IMR-90 (cell line): ENCODE measurements around the gene CABP7. TPM values are rescaled to one million over a fixed set of nuclear protein-coding genes. Genes with fewer than 3 reads are reported as not detected.

ENCODE experiments used
- ATAC-seq: fragments of 200-7000 bp; cut with Tn5 transposase; 2 replicates; pipeline ENCODE4 v1.9.1; 2020; ENCODE audit warnings: low read depth, mild to moderate bottlenecking, moderate library complexity
- BruUV-seq: library from RNA; stranded (reverse); fragments of 400-500 nt; replicated peaks from 2 replicates; lab custom pipeline; 2021; lab: Mats Ljungman, UMichigan
- CTCF ChIA-PET: fragments of 300-600 bp; formaldehyde crosslinking; extraction: SDS; loops from one replicate; lab custom pipeline; 2021; ENCODE audit warnings: antibody characterized with exemption; lab: Yijun Ruan, JAX
- POLR2A ChIA-PET: fragments of 300-600 bp; sonication (Branson Sonifier 250); formaldehyde crosslinking; loops from one replicate; lab custom pipeline; 2022; ENCODE audit warnings: antibody characterized with exemption; ENCODE audit not compliant: unreplicated experiment; lab: Charles Lee
- DNase-seq: peaks from one replicate; pipeline ENCODE4 v3.0.0; 2013
- H2AFZ ChIP-seq: replicated peaks from 2 replicates; pipeline ENCODE3; 2013; ENCODE audit warnings: low read length, mild to moderate bottlenecking; ENCODE audit not compliant: poor library complexity
- H2AK5ac ChIP-seq: 2 replicates; pipeline ENCODE4 v1.6.1; 2013; ENCODE audit warnings: low read depth, low read length, inconsistent platforms
- H2AK9ac ChIP-seq: replicated peaks from 2 replicates; pipeline ENCODE3; 2013; ENCODE audit warnings: mild to moderate bottlenecking, low read depth, low read length, moderate library complexity; ENCODE audit not compliant: poor library complexity
- H2BK120ac ChIP-seq: 2 replicates; pipeline ENCODE4 v1.6.1; 2013; ENCODE audit warnings: low read depth, low read length, inconsistent platforms
- H2BK15ac ChIP-seq: 3 replicates; pipeline ENCODE4 v1.6.1; 2013; ENCODE audit warnings: low read depth, low read length, inconsistent platforms
- H2BK20ac ChIP-seq: 2 replicates; pipeline ENCODE4 v1.6.1; 2013; ENCODE audit warnings: low read depth, mild to moderate bottlenecking, inconsistent platforms, low read length, moderate library complexity
- H2BK5ac ChIP-seq: 2 replicates; pipeline ENCODE4 v1.6.1; 2013; ENCODE audit warnings: mild to moderate bottlenecking, low read depth, low read length, inconsistent platforms; ENCODE audit not compliant: poor library complexity, severe bottlenecking
- H3K14ac ChIP-seq: replicated peaks from 2 replicates; pipeline ENCODE4 v1.6.1; 2013; ENCODE audit warnings: low read depth, low read length, inconsistent platforms
- H3K18ac ChIP-seq: 2 replicates; pipeline ENCODE4 v1.6.1; 2013; ENCODE audit warnings: low read depth, low read length, control low read depth
- H3K23ac ChIP-seq: 2 replicates; pipeline ENCODE4 v1.6.1; 2013; ENCODE audit warnings: low read depth, low read length, inconsistent platforms
- H3K27ac ChIP-seq: 2 replicates; pipeline ENCODE4 v1.5.1; 2013; ENCODE audit warnings: mild to moderate bottlenecking, control low read depth, low read length; ENCODE audit not compliant: insufficient read depth
- H3K27me3 ChIP-seq: 2 replicates; pipeline ENCODE4 v1.6.1; 2013; ENCODE audit warnings: low read length; ENCODE audit not compliant: control insufficient read depth, insufficient read depth
- H3K36me3 ChIP-seq: 2 replicates; pipeline ENCODE4 v1.6.1; 2013; ENCODE audit warnings: low read length, mixed read lengths; ENCODE audit not compliant: control insufficient read depth, insufficient read depth
- H3K4ac ChIP-seq: 2 replicates; pipeline ENCODE4 v1.6.1; 2013; ENCODE audit warnings: low read depth, low read length, inconsistent platforms
- H3K4me1 ChIP-seq: 2 replicates; pipeline ENCODE4 v1.6.1; 2013; ENCODE audit warnings: low read length, mixed read lengths; ENCODE audit not compliant: control insufficient read depth, insufficient read depth
- H3K4me2 ChIP-seq: 2 replicates; pipeline ENCODE4 v1.6.1; 2013; ENCODE audit warnings: low read depth, mild to moderate bottlenecking, control low read depth, low read length, moderate library complexity
- H3K4me3 ChIP-seq: 2 replicates; pipeline ENCODE4 v1.5.1; 2013; ENCODE audit warnings: low read depth, mild to moderate bottlenecking, control low read depth, low read length, moderate library complexity; ENCODE audit not compliant: insufficient read depth
- H3K56ac ChIP-seq: 2 replicates; pipeline ENCODE4 v1.6.1; 2013; ENCODE audit warnings: low read length, inconsistent platforms; ENCODE audit not compliant: insufficient read depth; ENCODE audit errors: extremely low read depth
- H3K79me1 ChIP-seq, 2 experiments: 2 replicates each; pipeline ENCODE4 v1.6.1; 2013; ENCODE audit warnings: low read length in 2 of 2, inconsistent platforms in 1 of 2, low read depth in 1 of 2
- H3K9ac ChIP-seq: 2 replicates; pipeline ENCODE4 v1.6.1; 2013; ENCODE audit warnings: low read depth, low read length, control low read depth
- H3K9me1 ChIP-seq: 2 replicates; pipeline ENCODE4 v1.6.1; 2013; ENCODE audit warnings: low read length, inconsistent platforms; ENCODE audit not compliant: insufficient read depth
- H3K9me3 ChIP-seq: 2 replicates; pipeline ENCODE4 v1.6.1; 2013; ENCODE audit warnings: low read length; ENCODE audit not compliant: control insufficient read depth, insufficient read depth
- H4K20me1 ChIP-seq: 2 replicates; pipeline ENCODE4 v1.6.1; 2013; ENCODE audit warnings: low read length, inconsistent platforms; ENCODE audit not compliant: insufficient read depth
- H4K5ac ChIP-seq: 2 replicates; pipeline ENCODE4 v1.6.1; 2013; ENCODE audit warnings: mild to moderate bottlenecking, low read depth, low read length, control low read depth
- H4K8ac ChIP-seq, 2 experiments: 2 replicates each; pipeline ENCODE4 v1.6.1; 2013; ENCODE audit warnings: low read depth in 2 of 2, low read length in 2 of 2, control low read depth in 1 of 2, inconsistent platforms in 1 of 2
- H4K91ac ChIP-seq: 2 replicates; pipeline ENCODE4 v1.6.1; 2013; ENCODE audit warnings: low read depth, low read length, inconsistent platforms; ENCODE audit not compliant: insufficient read depth
- BHLHE40 ChIP-seq: fragments of 150-350 bp; IDR thresholded peaks from 2 replicates; pipeline ENCODE4 v1.6.1; 2016; ENCODE audit warnings: mild to moderate bottlenecking, low read depth, low read length
- CEBPB ChIP-seq: IDR thresholded peaks from 2 replicates; pipeline ENCODE4 v1.6.1; 2012; ENCODE audit warnings: low read depth, low read length, improper control_type of control experiment
- CHD1 ChIP-seq: IDR thresholded peaks from 2 replicates; pipeline ENCODE4 v1.6.1; 2012; ENCODE audit warnings: low read depth, low read length, improper control_type of control experiment
- FOS ChIP-seq: fragments of 150-350 bp; IDR thresholded peaks from 2 replicates; pipeline ENCODE4 v1.6.1; 2016; ENCODE audit warnings: low read depth, low read length
- MAFK ChIP-seq: IDR thresholded peaks from 2 replicates; pipeline ENCODE4 v1.6.1; 2012; ENCODE audit warnings: low read depth, low read length, improper control_type of control experiment
- MAZ ChIP-seq: IDR thresholded peaks from 2 replicates; pipeline ENCODE4 v1.6.1; 2012; ENCODE audit warnings: low read depth, mild to moderate bottlenecking, low read length, improper control_type of control experiment, moderate library complexity, borderline replicate concordance
- MXI1 ChIP-seq: IDR thresholded peaks from 2 replicates; pipeline ENCODE4 v1.6.1; 2012; ENCODE audit warnings: low read depth, mild to moderate bottlenecking, low read length, moderate library complexity, borderline replicate concordance
- NFE2L2 ChIP-seq: fragments of 150-350 bp; IDR thresholded peaks from 2 replicates; pipeline ENCODE4 v1.6.1; 2016; ENCODE audit warnings: low read depth, mild to moderate bottlenecking, low read length
- POLR2A ChIP-seq: IDR thresholded peaks from 2 replicates; pipeline ENCODE4 v1.6.1; 2012; ENCODE audit warnings: mild to moderate bottlenecking, low read depth, low read length
- RAD21 ChIP-seq: IDR thresholded peaks from 2 replicates; pipeline ENCODE4 v1.6.1; 2012; ENCODE audit warnings: low read length, improper control_type of control experiment
- RCOR1 ChIP-seq: IDR thresholded peaks from 2 replicates; pipeline ENCODE4 v1.6.1; 2012; ENCODE audit warnings: mild to moderate bottlenecking, low read length, improper control_type of control experiment; ENCODE audit not compliant: insufficient replicate concordance
- RFX5 ChIP-seq: IDR thresholded peaks from 2 replicates; pipeline ENCODE4 v1.8.0; 2012; ENCODE audit warnings: low read depth, mild to moderate bottlenecking, low read length, moderate library complexity
- SMC3 ChIP-seq: fragments of 150-350 bp; IDR thresholded peaks from 2 replicates; pipeline ENCODE4 v1.6.1; 2016; ENCODE audit warnings: low read depth, mild to moderate bottlenecking, antibody characterized with exemption, low read length, moderate library complexity
- WGBS, 2 experiments: methylation state at CpG; one replicate each; pipeline versions ENCODE4 v1.1.5 to v1.1.7; 2013; ENCODE audit warnings: missing lambda C conversion rate in 2 of 2; ENCODE audit not compliant: insufficient read length in 1 of 2; ENCODE audit errors: extremely low coverage in 2 of 2; 5-methylcytosine and 5-hydroxymethylcytosine counted together
- dilution Hi-C: fragments of 300-500 bp; cut with HindIII; formaldehyde crosslinking; loops from one replicate; pipeline ENCODE4 v1.14.3; 2018; ENCODE audit warnings: low sequenced_read_pairs; ENCODE audit not compliant: unreplicated experiment
- in situ Hi-C: fragments of 300-500 bp; cut with MboI; formaldehyde crosslinking; loops from 3 replicates; pipeline ENCODE4 v1.14.3; 2019; ENCODE audit warnings: low sequenced_read_pairs, inconsistent platforms, mixed read lengths
- intact Hi-C: fragments of 100-400 bp; cut with micrococcal nuclease; formaldehyde crosslinking; loops from 2 replicates; pipeline ENCODE4 v1.10.0; 2022
- polyA plus RNA-seq, 3 experiments: library from polyadenylated mRNA; depleted of rRNA; stranded (reverse); fragments of >200 nt; gene quantifications; 2 replicates each; pipeline ENCODE4 v1.2.3, GENCODE V29; 2012; ENCODE audit warnings: low replicate concordance in 1 of 3
- total RNA-seq: library from RNA; depleted of rRNA; stranded (reverse); fragments of >200 nt; gene quantifications from 2 replicates; pipeline ENCODE4 v1.2.3, GENCODE V29; 2012
- TF ChIP-seq, protein P1 (sequence below): fragments of 150-350 bp; IDR thresholded peaks from 2 replicates; pipeline ENCODE4 v1.6.1; 2017; ENCODE audit warnings: mild to moderate bottlenecking, antibody characterized with exemption, low read length, low read depth
- TF ChIP-seq, protein P2 (sequence below): conservative IDR thresholded peaks from 2 replicates; pipeline ENCODE4 v1.5.1; 2012; ENCODE audit warnings: mild to moderate bottlenecking, low read depth, low read length, improper control_type of control experiment
- TF ChIP-seq, protein P3 (sequence below): fragments of 150-350 bp; IDR thresholded peaks from 2 replicates; pipeline ENCODE4 v1.6.1; 2016; ENCODE audit warnings: low read depth, mild to moderate bottlenecking, low read length, moderate library complexity, borderline replicate concordance

CABP7 gene
- total and polyA plus RNA-seq, 2 of the 4 experiments (the other 2 are of a cell fraction): under 0.01 to 0.03 TPM

DNA sequence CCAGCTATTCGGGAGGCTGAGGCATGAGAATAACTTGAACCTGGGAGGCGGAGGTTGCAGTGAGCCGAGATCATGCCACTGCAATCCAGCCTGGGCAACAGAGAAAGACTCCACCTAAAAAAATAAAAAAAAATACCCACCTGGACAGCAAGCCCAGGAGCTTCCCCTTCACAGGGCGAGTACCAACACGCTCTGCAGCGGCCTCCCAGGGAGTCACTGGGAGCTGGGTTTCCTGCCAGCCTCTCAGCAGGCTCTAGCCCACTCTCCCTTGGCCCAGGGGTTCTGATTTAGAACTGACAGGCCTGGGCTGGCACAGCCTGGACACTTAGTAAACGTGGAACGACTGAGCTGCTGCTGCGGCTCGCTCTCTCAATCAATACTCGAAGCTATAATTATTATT lies 2.0 kb upstream of the CABP7 start:
- intact Hi-C loops (no loop called here), dilution Hi-C loops (no loop called here), in situ Hi-C loops (no loop called here)
- Histone ChIP-seq H4K8ac (no peak overlapping the region), H3K18ac (no peak overlapping the region), H2AK9ac (no peak overlapping the region), H3K23ac (no peak overlapping the region), H3K9ac (no peak overlapping the region), H2AK5ac (no peak overlapping the region), H3K56ac (no peak overlapping the region), H3K79me1 (no peaks in the 10 kb centered on the region), H2BK120ac (no peak overlapping the region), H3K9me1 (no peaks in the 10 kb centered on the region), H4K20me1 (peaks cover 14% of the 10 kb centered on the region), H3K14ac (no peak overlapping the region), H3K9me3 (no peaks in the 10 kb centered on the region), H3K4me1 (no peaks in the 10 kb centered on the region), H3K27ac (no peak overlapping the region), H3K36me3 (no peaks in the 10 kb centered on the region), H4K91ac (no peak overlapping the region), H2BK15ac (no peak overlapping the region), H3K4ac (no peak overlapping the region), H3K4me2 (no peak overlapping the region), H3K4me3 (no peak overlapping the region), H2BK20ac (no peak overlapping the region), H3K27me3 (peaks cover 68% of the 10 kb centered on the region), H4K5ac (no peak overlapping the region), H2AFZ (no peak overlapping the region), H2BK5ac (no peak overlapping the region)
- no CpG with 5 or more reads among the region's 11 CpGs for WGBS, 2 experiments
- TF ChIP-seq NFE2L2: no peak
- no peak for TF ChIP-seq CEBPB
- TF ChIP-seq POLR2A: no peak
- TF ChIP-seq, protein P1, sequence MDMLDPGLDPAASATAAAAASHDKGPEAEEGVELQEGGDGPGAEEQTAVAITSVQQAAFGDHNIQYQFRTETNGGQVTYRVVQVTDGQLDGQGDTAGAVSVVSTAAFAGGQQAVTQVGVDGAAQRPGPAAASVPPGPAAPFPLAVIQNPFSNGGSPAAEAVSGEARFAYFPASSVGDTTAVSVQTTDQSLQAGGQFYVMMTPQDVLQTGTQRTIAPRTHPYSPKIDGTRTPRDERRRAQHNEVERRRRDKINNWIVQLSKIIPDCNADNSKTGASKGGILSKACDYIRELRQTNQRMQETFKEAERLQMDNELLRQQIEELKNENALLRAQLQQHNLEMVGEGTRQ: no peak
- TF ChIP-seq, protein P2, sequence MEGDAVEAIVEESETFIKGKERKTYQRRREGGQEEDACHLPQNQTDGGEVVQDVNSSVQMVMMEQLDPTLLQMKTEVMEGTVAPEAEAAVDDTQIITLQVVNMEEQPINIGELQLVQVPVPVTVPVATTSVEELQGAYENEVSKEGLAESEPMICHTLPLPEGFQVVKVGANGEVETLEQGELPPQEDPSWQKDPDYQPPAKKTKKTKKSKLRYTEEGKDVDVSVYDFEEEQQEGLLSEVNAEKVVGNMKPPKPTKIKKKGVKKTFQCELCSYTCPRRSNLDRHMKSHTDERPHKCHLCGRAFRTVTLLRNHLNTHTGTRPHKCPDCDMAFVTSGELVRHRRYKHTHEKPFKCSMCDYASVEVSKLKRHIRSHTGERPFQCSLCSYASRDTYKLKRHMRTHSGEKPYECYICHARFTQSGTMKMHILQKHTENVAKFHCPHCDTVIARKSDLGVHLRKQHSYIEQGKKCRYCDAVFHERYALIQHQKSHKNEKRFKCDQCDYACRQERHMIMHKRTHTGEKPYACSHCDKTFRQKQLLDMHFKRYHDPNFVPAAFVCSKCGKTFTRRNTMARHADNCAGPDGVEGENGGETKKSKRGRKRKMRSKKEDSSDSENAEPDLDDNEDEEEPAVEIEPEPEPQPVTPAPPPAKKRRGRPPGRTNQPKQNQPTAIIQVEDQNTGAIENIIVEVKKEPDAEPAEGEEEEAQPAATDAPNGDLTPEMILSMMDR: no peak
- TF ChIP-seq RCOR1: no peak
- TF ChIP-seq MXI1: no peak
- TF ChIP-seq FOS: no peak
- TF ChIP-seq, protein P3, sequence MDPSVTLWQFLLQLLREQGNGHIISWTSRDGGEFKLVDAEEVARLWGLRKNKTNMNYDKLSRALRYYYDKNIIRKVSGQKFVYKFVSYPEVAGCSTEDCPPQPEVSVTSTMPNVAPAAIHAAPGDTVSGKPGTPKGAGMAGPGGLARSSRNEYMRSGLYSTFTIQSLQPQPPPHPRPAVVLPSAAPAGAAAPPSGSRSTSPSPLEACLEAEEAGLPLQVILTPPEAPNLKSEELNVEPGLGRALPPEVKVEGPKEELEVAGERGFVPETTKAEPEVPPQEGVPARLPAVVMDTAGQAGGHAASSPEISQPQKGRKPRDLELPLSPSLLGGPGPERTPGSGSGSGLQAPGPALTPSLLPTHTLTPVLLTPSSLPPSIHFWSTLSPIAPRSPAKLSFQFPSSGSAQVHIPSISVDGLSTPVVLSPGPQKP: no peak
- no peak for TF ChIP-seq BHLHE40
- TF ChIP-seq SMC3: no peak
- TF ChIP-seq RFX5: no peak
- TF ChIP-seq CHD1: no peak
- TF ChIP-seq MAZ: no peak
- no peak for TF ChIP-seq MAFK
- no peak for TF ChIP-seq RAD21
- no peak for DNase-seq
- no TSS peak for BruUV-seq
- ChIA-PET CTCF (interaction anchor here (0.6 kb wide), 1 partner anchor 29 kb away, joined by 5 read pairs; no protein-coding TSS in a partner anchor), POLR2A (no interaction called here)
- no peak for ATAC-seq
